Liver (tissue), 3 donors: Measurements from ENCODE around the gene CPED1.

Source experiments
- CTCF ChIP-seq: fragments of 150-350 bp; IDR thresholded peaks from 2 replicates; pipeline ENCODE4 v1.5.1; 2017; ENCODE audit warnings: improper control_type of control experiment, low read depth, low read length; ENCODE audit not compliant: missing input control
- HNF4A ChIP-seq, 2 donors: conservative IDR thresholded peaks; 2 replicates each; pipeline ENCODE4 v1.6.1; 2016; ENCODE audit warnings: antibody characterized with exemption in 2 of 2, mild to moderate bottlenecking in 2 of 2
- JUND ChIP-seq, 2 donors: IDR thresholded peaks; 2 replicates each; pipeline ENCODE4 v1.6.1; 2016; ENCODE audit warnings: antibody characterized with exemption in 2 of 2
- MAX ChIP-seq: IDR thresholded peaks from 2 replicates; pipeline ENCODE4 v1.6.1; 2016; ENCODE audit warnings: antibody characterized with exemption
- RAD21 ChIP-seq, 2 donors: IDR thresholded peaks; 2 replicates each; pipeline ENCODE4 v1.6.1; 2016; ENCODE audit warnings: antibody characterized with exemption in 2 of 2, mild to moderate bottlenecking in 2 of 2
- REST ChIP-seq: IDR thresholded peaks from 2 replicates; pipeline ENCODE4 v1.6.1; 2016; ENCODE audit warnings: antibody characterized with exemption, mild to moderate bottlenecking
- RXRA ChIP-seq, 2 donors: IDR thresholded peaks; 2 replicates each; pipeline ENCODE4 v1.6.1; 2017 to 2018; ENCODE audit warnings: antibody characterized with exemption in 2 of 2, mild to moderate bottlenecking in 1 of 2
- YY1 ChIP-seq: IDR thresholded peaks from 2 replicates; pipeline ENCODE4 v1.6.1; 2016; ENCODE audit warnings: antibody characterized with exemption, mild to moderate bottlenecking
- TF ChIP-seq, protein P1 (sequence below): IDR thresholded peaks from 2 replicates; pipeline ENCODE4 v1.6.1; 2016; ENCODE audit warnings: antibody characterized with exemption
- donor health status: healthy.
- donor health status: healthy.

DNA sequence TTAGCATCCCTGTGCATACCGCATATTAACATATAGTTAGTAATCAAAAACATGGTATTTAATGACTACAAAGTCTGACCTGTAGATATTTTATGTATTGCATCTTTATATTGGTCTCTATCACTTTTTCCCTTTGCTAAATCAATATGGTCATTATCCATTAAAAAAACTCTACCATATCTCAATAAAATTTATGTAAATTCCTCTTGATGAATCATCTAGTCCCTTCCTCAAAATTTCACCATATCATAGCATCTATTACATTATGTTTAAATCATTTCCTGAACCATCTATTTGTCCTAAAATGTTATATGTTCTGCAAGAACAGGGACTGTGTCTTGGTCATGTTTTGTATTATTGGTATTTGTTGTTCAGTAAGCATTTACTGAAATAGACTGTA, 45.6 kb upstream of the CPED1 start:
- TF ChIP-seq CTCF (no peak), REST (no peak), MAX (no peak), RXRA (IDR thresholded peaks at IDR 0.05) (no peak), RAD21 (IDR thresholded peaks at IDR 0.05) (no peak), HNF4A (conservative IDR thresholded peaks at IDR 0.05) (no peak), YY1 (no peak), JUND (IDR thresholded peaks at IDR 0.05) (no peak)
- TF ChIP-seq, protein P1, sequence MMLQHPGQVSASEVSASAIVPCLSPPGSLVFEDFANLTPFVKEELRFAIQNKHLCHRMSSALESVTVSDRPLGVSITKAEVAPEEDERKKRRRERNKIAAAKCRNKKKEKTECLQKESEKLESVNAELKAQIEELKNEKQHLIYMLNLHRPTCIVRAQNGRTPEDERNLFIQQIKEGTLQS: no peak
